NCI-H524 treated with DMSO at 0.1 percent for 48 hours (cell line): ENCODE results near the gene KLHL5.

Experiments used
- DNase-seq: peaks from one replicate; lab custom pipeline; 2025; lab: John Stamatoyannopoulos, UW

KLHL5 gene

DNA sequence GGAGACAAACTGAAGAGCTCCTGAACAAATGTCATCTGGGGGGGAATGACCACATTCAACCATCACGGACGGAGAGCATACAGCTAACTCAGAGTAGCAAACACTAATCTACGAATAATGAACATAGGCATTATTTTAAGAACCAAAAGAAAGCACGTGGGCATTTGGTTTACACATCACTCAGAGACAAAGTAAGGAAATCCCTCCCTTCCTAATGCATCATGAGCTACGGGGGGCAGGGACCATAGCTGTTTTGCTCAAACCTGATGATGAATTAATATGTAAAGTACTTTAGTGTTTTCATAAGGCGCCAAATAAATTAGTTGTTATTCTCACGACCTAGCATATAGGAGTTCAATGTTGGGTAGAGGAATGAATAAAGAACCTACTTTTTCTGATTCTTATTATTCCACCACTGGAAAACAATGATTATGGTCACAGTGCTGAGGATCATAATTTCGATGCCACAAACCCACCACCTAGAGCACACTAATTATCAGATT lies 18.1 kb upstream of the KLHL5 start:
- no peak for DNase-seq

DNA sequence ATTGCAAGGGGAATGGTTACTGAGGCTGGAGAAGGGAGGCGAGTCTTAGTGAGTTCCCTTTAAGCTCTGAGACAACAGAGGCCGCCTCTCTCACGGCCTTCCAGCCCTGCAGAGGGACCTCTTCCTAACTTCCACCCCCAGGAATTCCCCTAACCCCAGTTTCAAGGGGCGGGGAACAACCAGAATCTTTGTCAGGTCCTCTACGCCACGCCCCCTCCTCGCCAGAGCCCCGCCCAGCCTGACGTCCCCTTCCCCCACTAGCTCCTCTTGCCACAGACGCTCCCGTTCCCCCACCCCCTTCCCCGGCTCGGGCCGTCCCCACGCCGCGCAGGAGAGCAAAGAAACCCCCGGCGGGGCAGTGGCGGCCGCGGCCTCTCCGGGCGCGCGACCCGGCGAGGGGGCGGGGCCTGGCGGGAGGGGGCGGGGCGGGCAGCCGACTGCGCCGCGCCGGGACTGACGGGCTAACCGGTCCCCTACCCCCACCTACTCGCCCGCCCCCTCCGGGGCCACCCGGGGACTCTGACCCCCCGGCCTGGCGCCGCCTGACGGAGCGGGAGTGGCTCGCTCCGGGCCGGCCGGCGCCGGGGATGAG lies 17.6 kb upstream of the KLHL5 start:
- DNase-seq, result peak; percentile 45

DNA sequence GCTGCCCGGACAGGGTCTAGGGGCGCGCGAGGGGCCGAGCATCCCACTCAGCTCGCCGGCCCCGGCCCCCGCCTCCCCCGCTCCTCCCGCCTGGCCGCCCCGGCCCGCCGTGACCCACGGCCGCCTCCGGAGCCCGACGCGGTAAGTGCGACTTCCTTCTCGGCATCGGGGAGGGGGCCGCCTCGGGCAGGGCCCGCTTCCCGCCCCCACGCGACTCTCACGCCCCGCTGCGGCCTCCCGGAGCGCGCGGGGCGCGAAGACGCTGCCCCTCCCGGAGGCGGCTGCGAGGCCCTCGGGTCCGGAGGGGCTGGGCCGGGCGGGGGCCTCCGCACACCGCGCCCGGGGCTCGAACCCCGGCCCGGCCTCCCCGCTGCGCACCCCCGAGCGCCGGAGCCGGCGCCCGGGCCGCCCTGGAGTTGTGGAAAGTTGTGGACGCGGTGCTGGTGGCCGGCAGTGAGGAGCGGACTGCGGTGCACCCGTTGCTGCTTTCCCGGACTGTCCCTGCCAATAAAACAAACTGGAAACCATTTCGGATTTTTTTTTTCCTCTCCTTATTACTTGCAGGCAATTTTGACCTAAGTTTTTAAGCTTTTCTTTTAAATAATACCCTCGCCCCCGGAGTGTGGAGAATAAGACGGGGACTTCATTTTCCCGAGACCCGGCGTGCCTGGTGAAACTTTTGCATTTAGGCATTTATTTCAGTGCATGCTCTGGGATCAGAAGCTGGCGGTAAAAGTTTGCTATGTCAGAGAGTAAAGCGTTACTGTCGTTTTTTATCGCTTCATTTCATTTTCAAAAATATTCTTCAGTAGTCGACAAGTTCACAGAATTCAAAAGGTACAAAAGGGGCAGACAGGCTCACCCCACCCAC lies 16.8 kb upstream of the KLHL5 start:
- DNase-seq, result no peak

DNA sequence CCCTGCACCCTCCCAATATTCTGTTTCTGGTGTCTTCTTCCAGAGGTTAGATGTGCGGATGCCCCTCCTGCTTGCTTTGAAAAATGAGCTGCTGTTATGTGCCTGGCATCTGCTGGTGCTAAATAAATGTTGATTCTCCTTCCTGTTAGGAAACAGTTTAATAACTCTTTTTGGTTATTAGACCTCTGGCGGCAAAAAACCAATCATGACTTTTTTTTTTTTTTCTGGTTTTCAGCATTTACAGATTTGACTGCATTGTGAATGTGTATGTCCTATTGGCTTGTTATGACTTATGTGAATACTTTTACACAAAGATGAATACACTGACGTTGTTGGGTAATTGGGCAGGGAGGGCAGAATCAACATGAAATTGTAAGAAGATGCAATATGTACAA lies 16.2 kb upstream of the KLHL5 start:
- DNase-seq, result no peak

DNA sequence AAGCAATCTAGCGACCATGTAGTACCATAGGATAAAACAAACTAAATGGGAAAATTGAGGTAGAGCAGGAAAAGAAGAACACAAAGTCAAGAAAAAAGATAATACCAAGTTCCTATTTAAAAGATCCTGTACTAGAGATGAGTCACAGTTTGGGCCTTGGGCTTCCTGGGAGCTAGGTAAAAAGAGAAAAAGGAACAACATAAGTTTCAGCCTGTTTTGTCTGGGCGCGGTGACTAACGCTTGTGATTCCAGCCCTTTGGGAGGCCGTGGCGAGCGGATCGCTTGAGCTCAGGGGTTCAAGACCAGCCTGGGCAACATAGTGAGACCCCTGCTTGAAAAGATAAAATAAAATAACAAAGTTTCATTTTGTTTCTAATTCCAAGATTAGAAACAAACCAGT lies 15.8 kb upstream of the KLHL5 start:
- no peak for DNase-seq

DNA sequence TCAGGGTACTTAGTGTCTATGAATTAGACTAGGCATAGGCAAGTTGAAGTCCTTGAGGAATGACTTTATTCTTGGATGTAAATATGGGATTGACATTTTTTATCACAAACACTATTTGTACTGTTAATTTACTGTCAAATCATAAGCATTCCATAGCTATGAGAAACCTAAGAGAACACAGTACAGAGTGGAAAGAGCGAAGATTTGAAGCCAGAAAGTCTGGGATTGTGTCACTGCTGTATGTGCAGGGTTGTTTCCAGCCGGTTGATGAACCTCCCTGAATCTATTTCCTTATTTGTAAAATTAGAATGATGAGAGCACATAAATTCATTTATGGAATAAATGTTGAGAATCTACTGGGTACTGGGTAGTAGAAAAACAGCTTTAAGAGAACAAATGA lies 14.4 kb upstream of the KLHL5 start:
- no peak for DNase-seq

DNA sequence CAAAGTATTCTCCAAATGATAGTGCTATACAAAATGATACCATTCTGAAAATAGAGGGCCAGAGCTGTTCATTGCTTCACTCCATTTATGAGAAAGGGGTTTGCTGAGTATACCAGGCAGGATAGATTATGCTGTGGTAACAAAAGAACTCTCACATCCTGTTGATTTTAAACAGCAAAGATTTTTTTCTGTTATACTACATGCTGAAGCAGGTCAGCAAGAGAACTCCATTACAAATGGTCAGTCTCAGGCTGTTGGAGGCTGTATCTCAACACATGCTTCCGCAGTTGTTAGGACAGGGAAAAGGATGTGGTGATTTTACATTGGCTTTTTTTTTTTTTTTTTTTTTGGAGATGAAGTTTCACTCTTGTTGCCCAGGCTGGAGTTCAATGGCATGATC lies 13.7 kb upstream of the KLHL5 start:
- no peak for DNase-seq

DNA sequence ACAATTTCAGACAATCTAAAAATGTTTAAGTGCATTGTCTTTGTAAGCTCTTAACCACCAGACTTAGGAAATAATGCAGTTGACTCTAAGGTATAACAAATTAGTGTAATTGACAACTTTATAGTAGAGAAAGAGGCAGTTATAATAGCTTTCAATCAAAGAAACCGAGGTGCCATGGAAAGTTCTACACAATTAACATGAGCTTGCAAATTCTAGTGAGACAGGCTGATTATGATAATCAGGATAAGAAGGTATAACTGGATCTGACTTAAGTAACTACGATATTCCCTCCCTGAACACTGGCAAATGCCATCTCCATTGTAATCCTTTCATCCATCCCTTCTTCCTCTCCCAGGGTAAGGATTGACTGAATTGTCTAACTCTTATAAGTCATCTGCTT lies 11.4 kb upstream of the KLHL5 start:
- no peak for DNase-seq

DNA sequence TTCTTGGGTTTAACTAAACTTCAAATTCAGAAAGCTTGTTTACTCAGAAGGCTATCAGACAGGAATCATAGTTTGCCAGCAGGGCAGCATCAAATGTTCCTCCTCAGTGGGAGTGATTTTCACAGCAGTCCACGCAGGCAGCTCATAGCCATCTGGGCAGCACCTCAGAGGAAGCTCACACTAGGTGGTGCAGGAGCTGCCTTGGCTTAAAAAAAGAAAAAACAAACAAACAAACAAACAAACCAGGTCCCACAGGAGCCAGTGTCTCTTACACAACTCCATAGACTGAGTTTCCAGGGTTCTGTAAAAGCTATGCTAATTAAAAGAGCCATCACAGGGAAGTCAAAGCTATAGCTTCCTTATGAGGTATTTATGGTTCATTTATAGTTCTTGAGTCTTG lies 10.5 kb upstream of the KLHL5 start:
- no peak for DNase-seq

DNA sequence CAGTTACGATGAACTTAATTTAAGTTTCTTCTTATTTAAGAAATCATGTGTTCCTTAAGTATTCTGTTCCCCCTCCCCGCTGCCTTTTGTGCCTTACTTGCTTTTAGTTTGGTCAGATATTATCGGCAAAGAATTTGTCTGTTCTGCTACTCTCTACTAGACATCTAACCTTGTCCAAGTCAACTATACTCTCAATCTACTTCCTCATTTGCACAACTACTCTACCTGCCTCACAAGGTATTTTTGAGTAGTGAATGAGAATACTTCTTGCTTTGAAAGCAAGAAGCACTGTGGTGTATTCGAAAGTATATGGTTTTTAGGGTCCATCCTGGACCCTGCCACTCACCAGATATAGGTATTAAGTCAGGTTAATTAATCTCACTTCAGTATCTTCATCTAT lies 8.0 kb upstream of the KLHL5 start:
- DNase-seq, result no peak

DNA sequence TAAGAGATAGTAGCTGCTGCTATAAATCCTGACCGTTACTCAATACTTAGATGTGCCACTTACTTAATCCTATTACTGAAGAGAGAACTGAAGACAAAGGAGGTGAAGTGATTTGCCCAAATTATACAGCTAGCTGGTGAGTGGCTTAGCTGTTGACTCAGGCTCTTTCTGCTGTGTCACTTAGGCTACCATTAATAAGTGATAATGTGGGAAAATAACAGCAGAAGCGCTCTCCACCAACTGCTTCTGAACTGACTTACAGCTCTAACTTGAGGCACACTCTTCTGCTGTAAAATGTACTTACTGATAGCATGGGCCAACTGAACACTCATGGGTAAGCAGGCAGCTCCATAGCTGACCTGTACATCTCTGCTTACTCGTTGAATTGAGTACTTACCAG lies 7.5 kb upstream of the KLHL5 start:
- DNase-seq, result peak; percentile 88

DNA sequence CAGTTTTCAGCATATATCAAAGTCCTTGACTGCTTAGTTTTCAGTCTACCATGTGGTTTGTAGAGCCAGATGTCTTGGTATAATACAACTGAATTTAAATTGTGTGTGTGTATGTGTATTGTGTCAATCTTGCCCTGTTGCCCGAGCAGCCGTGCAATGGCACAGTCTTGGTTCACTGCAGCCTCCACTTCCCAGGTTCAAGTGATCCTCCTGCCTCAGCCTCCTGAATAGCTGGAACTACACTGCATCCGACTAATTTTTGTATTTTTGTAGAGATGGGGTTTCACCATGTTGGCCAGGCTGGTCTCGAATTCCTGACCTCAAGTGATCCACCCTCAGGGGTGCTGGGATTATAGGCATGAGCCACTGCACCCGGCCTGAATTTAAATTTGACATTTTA lies 6.0 kb upstream of the KLHL5 start:
- no peak for DNase-seq

DNA sequence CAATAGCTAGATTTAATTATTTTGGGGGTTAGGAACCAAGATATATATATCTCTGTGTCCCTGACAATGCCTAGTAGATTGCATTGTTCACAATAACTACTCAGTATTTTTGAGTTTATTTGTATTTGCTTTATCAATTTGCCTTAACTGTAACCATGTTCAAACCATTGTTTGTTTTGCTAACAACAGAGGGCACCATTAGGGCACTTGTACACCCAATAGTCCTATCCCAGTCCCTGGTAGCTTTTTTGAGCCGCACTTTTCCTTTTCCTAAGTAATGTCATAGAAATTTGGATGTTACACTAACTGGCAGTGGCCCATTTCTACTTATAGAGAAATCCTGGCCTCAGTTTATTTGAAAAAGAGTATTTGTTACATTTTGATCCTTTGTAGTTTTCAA lies 575 bp upstream of the KLHL5 start:
- no peak for DNase-seq

DNA sequence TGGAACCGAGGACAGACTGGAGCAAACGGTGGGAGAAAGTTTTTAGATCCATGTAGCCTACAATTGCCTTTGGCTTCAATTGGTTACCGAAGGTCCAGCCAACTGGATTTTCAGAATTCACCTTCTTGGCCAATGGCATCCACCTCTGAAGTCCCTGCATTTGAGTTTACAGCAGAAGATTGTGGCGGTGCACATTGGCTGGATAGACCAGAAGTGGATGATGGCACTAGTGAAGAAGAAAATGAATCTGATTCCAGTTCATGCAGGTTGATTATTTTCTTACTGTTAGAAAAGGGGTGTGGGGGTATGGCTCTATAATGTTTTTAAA lies 702 bp downstream of the KLHL5 start:
- DNase-seq, result no peak

DNA sequence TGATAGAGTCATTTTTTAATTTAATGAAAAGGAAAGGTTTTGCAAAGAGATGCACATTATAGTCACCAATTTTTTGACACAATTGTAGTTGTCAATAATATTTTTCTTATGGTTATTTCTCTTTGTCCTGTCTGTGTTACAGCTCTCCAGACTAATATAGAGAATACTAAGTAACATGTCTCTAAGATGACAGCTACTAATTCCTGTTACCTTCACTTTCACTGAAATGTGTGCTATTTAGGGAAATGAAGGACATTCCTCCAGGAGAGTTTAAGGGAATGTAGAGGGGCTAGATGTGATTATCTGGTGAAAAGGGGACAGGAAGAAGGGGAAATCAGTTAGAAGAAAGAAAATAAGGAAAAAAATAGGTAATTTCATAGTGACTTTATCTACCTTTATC lies 1.4 kb downstream of the KLHL5 start:
- no peak for DNase-seq

DNA sequence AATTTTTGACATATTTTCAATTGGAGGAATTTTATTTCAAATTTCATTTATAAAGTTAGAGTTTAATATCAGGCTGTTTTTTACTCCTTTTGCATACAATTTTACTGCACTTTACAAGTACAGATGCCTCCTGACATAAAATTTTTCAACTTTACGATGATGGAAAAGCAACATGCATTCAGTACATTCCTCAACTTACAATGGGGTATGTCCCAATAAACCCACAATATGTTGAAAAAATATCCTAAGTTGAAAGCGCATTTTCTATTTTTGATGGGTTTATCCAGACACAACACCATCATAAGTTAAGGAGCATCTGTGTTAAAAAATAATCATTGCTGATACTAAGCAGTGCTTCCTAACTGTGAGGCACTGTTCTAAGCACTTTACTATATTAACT lies 4.3 kb downstream of the KLHL5 start:
- no peak for DNase-seq

DNA sequence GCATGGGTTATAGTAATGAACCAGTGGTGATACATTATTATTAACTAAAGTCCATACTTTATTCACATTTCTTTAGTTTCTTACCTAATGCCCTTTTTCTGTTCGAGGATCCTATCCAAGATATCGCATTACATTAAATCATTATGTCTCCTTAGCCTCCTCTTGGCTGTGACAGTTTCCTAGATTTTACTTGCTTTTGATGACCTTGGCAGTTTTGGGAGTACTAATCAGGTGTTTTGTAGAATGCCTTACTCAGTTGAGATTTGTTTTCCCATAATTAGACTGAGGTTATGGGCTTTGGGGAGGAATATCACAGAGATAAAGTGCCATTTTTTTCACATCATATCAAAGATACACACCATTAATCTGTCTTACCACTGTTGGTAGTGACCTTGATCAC lies 5.0 kb downstream of the KLHL5 start:
- no peak for DNase-seq

DNA sequence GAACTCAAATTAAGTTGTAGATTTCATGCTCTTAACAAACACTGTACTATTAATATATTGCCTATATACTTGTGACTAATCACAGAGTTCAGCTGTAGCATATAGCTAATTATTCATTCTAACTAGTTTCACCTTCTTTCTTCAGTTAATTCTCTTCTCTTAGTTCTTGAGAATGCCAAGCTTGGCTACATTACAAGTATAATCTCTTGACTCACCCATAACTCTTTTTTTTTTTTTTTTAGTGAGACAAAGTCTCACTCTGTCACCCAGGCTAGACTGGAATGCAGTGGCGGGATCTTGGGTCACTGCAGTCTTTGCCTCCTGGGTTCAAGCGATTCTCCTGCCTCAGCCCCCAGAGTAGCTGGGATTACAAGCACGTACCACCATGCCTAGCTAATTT lies 5.4 kb downstream of the KLHL5 start:
- no peak for DNase-seq

DNA sequence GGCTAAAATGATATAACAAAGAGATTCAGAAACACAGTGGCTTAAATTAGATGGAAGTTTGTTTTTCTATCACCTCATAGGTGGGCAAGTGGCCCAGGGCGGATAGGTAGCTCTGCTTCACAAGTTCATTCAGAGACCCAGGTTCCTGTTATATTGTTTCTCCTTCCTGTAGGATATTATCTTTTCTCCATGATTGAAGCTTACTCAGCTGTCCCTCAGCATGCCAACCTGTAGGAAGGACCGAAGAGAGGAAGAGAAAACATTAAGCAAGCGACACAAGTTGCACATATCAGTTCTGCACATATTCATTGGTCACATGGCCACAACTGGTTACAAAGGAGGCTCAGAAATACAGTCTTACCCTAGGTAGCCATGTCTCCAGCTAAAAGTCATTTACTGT lies 6.9 kb downstream of the KLHL5 start:
- no peak for DNase-seq

DNA sequence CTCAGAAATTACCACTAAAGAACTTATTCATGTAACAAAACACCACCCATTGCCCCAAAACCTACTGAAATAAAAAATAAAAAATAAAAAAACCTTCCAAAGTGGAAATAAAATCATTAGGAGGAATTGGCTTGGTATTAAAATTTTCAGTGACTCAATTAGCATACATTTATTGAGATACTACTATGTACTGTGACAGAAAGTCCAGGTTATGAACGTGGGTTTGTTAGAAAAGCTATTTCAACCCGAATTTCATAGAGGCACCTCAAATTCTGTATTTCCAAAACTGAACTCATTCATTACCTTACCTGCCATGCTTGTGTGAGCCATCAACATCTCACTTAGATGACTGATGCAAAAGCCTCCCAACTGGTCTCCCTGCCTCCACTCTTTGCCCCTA lies 16.8 kb downstream of the KLHL5 start:
- DNase-seq, result no peak

DNA sequence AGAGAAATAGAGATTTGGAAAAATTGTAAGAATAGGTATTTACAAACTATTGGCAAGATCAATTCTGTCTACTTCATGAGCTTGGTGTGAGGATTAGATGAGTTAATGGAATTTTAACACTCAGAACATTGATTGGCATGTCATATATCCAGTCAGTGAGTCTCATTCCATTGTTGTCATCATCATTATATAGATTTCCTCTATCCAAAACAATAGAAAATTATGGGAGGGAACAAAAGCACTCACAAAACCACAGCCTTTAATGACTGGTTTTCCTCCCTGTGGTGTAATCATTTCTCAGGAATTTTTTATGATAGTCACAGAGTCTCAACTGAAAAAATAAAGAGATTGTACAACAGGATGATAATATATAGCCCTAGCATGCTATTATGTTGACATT lies 21.1 kb downstream of the KLHL5 start:
- DNase-seq, result no peak

DNA sequence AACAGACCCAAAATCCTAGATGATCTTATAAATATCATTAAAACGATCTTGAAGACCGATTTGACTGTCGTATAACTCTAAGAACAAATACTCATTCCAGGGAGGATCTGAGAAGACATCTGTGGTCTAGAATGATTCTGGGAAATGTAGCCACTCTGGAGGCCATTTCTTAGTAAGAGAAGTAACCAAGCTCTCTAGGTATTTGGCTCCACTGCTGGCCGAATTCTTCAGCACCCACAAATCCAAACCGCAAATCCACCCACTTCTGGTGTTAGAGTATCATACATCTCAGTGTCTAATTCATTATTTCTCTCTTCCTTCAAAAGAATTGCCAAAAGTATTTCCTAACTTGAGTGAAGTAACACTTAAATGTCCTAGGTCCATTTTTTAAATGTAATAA lies 23.9 kb downstream of the KLHL5 start:
- no peak for DNase-seq

DNA sequence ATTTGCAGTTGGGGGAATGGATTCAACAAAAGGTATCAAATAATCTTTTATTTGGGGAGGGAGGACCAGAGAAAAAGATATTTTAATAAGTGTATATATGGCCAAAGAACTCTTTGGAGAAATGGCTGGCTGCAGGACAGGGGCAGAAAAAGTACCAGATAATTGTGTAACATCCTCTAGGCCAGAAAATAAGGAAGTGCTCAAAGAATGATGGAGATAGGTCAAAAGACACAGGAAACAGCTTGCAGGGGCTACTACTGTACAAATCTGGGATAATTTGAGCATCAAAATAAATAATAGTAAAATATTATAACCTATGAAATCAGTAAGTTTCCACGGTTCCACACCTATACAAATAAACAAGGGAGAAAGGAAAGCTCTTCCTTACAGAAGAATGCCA lies 34.8 kb downstream of the KLHL5 start:
- DNase-seq, result no peak

DNA sequence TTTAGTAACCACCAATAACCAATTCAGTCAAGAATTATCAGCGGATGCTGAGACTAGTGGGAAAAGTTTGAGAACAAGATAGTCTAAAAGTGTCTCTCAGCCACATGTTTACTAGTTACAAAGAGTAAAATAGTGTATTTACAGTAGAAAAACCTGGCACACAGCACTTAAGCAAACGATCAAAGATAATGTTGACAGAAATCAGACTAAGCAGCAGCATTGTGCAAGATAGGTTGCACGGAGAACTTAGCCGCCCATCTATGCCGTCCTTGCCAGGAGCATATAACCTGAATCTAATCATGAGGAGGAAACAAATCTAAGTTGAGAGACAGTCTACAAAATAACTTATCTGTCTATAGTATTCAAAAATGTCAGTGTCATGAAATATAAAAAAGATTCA lies 35.3 kb downstream of the KLHL5 start:
- no peak for DNase-seq
